ENCODE measurements around the gene CCDC92. TPM values are rescaled to one million over a fixed set of nuclear protein-coding genes. Genes with fewer than 3 reads are reported as not detected.

The CCDC92 gene
- total and polyA plus RNA-seq, 2 of the 8 experiments (the other 6 are each of a cell fraction or from before 2014, with no cell fraction given), result 0.43 to 0.51 TPM

DNA sequence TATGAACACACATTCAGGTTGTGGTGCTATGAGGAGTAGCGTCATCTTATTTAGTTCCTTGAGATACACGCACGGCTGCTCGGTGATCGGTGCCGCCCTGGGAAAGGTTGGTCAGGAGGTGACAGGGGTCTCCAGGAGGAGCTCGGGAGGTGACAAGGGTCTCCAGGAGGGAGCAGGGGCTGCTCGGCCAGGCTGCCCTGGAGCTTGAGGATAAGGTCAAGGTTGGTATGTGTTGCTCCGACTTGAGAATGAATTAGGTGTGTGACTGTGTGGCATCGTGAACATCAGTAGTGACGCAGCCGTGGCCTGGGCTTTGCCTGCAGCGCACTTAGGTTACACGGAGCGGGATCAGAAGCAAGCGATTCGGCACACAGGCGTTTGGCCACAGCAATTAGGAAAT lies 36.2 kb downstream of the CCDC92 start:
- no peaks in the 10 kb centered on the region for H3K9me3 ChIP-seq (ENCODE audit: insufficient read depth in 2 of 2, low read depth in 1 of 2, low read length in 1 of 2)
- H3K4me1 ChIP-seq (replicated peaks in 1 of 4; ENCODE audit: control insufficient read depth in 3 of 4, insufficient read depth in 4 of 4, low read length in 3 of 4), result no peaks in the 10 kb centered on the region
- H3K14ac ChIP-seq (ENCODE audit: insufficient read length), result no peak overlapping the region
- H3K23me2 ChIP-seq (ENCODE audit: low read depth, low read length), result no peaks in the 10 kb centered on the region
- H2BK20ac ChIP-seq (ENCODE audit: low read length), result no peak overlapping the region
- peaks cover 0 to 2% (median 0%) of the 10 kb centered on the region in 4 experiments; a peak in 1 of 7 replicates for H3K27me3 ChIP-seq (replicated peaks in 1 of 4; ENCODE audit: control insufficient read depth in 3 of 4, extremely low read depth in 1 of 4, insufficient read depth in 3 of 4, low read length in 3 of 4)
- no peak overlapping the region for H2BK120ac ChIP-seq (replicated peaks; ENCODE audit: low read depth, low read length)
- ChIA-PET CTCF (ENCODE audit: partially characterized antibody) (interaction anchor here (0.6 to 5.2 kb wide), 7 partner anchors 11 to 137 kb away, joined by 3 to 26 read pairs (median 4); no protein-coding TSS in a partner anchor), POLR2A (ENCODE audit: partially characterized antibody) (no interaction called here)
- no peak overlapping the region for H2AFZ ChIP-seq (ENCODE audit: low read length)
- H3K36me3 ChIP-seq (ENCODE audit: control insufficient read depth in 2 of 4, insufficient read depth in 4 of 4, low read length in 3 of 4), result no peaks in the 10 kb centered on the region
- no peak overlapping the region for H2BK5ac ChIP-seq (ENCODE audit: low read depth, low read length)
- no peak overlapping the region for H2AK5ac ChIP-seq (ENCODE audit: low read depth, low read length)
- H4K20me1 ChIP-seq (replicated peaks in 1 of 2; ENCODE audit: control insufficient read depth in 1 of 2, insufficient read depth in 2 of 2, low read length in 2 of 2), result no peaks in the 10 kb centered on the region
- no peak overlapping the region for H3K27ac ChIP-seq (ENCODE audit: low read depth, low read length)
- H4K8ac ChIP-seq (ENCODE audit: extremely low read depth, insufficient read depth, low read length), result no peak overlapping the region
- no peak overlapping the region for H3K18ac ChIP-seq (ENCODE audit: extremely low read depth, low read length)
- FAIRE-seq (no peak), DNase-seq (ENCODE audit: low read depth in 1 of 2, low spot score in 2 of 2) (no peak)
- H2BK12ac ChIP-seq (ENCODE audit: low read depth, low read length), result no peak overlapping the region
- no peak overlapping the region for H3K9ac ChIP-seq (replicated peaks in 1 of 4; ENCODE audit: extremely low read depth in 1 of 4, low read depth in 3 of 4, low read length in 3 of 4)
- H3K79me2 ChIP-seq (ENCODE audit: control insufficient read depth in 1 of 2, insufficient read depth in 2 of 2, low read length in 2 of 2), result no peaks in the 10 kb centered on the region
- H2BK15ac ChIP-seq (ENCODE audit: low read length), result no peak overlapping the region
- no peak overlapping the region for H3K4me2 ChIP-seq (ENCODE audit: insufficient read depth in 1 of 2, low read depth in 2 of 2, low read length in 2 of 2)
- no peak overlapping the region for H4K91ac ChIP-seq (replicated peaks; ENCODE audit: insufficient read length, low read length)
- no peak overlapping the region for H4K5ac ChIP-seq (ENCODE audit: insufficient read length, low read depth, low read length)
- no peak overlapping the region for H3K56ac ChIP-seq (replicated peaks; ENCODE audit: insufficient read length, low read depth, low read length)
- H3K79me1 ChIP-seq (ENCODE audit: low read depth, low read length), result no peaks in the 10 kb centered on the region
- no peak overlapping the region for H3K23ac ChIP-seq (ENCODE audit: insufficient read length)
- H3K4ac ChIP-seq (replicated peaks; ENCODE audit: insufficient read length, low read depth, low read length), result no peak overlapping the region
- 89% methylated on average over 18 of the region's 18 CpGs; no CpG with 5 or more reads in 1 of the 2 experiments for WGBS, 2 experiments (ENCODE audit: extremely low coverage in 1 of 2, insufficient coverage in 1 of 2, insufficient read length in 1 of 2, insufficient replicate concordance in 2 of 2, low coverage in 1 of 2, low lambda C conversion rate in 2 of 2, missing lambda C conversion rate in 1 of 2)
- no peak overlapping the region for H3K4me3 ChIP-seq (ENCODE audit: extremely low read depth in 1 of 4, insufficient read depth in 2 of 4, low read depth in 3 of 4, low read length in 4 of 4)
